SJSA1 (cell line): Measurements from ENCODE around the gene DNAJA3. TPM values are rescaled to one million over a fixed set of nuclear protein-coding genes. Genes with fewer than 3 reads are reported as not detected.

Experiments
- DNase-seq, 2 experiments: peaks; one replicate each; pipeline ENCODE4 v3.0.0-alpha.2; 2015 to 2020; ENCODE audit warnings: low spot score in 2 of 2, low read depth in 1 of 2
- H3K27ac ChIP-seq: fragments of 250-450 bp; sonication (Bioruptor Pico); 2 replicates; pipeline ENCODE4 v1.5.1; 2020; ENCODE audit warnings: mild to moderate bottlenecking, moderate library complexity
- H3K27me3 ChIP-seq: fragments of 250-450 bp; sonication (Bioruptor Pico); replicated peaks from 2 replicates; pipeline ENCODE4 v1.5.1; 2020; ENCODE audit warnings: mild to moderate bottlenecking, moderate library complexity
- H3K36me3 ChIP-seq: fragments of 250-450 bp; sonication (Bioruptor Pico); 2 replicates; pipeline ENCODE4 v1.5.1; 2020; ENCODE audit warnings: mild to moderate bottlenecking
- H3K4me1 ChIP-seq: fragments of 250-450 bp; sonication (Bioruptor Pico); replicated peaks from 2 replicates; pipeline ENCODE4 v1.6.1; 2021; ENCODE audit warnings: mild to moderate bottlenecking
- H3K4me3 ChIP-seq: fragments of 250-450 bp; sonication (Bioruptor Pico); 2 replicates; pipeline ENCODE4 v1.5.1; 2020; ENCODE audit warnings: mild to moderate bottlenecking
- H3K9me3 ChIP-seq: fragments of 250-450 bp; sonication (Bioruptor Pico); replicated peaks from 2 replicates; pipeline ENCODE4 v1.5.1; 2020; ENCODE audit warnings: mild to moderate bottlenecking
- total RNA-seq: library from RNA; depleted of rRNA; stranded (reverse); fragments of >200 nt; shearing (Covaris generic); gene quantifications from 2 replicates; pipeline ENCODE4 v1.2.3, GENCODE V29; 2014

Gene DNAJA3
- total RNA-seq, 1 experiment from 2014 or later, result 81.9 TPM

DNA sequence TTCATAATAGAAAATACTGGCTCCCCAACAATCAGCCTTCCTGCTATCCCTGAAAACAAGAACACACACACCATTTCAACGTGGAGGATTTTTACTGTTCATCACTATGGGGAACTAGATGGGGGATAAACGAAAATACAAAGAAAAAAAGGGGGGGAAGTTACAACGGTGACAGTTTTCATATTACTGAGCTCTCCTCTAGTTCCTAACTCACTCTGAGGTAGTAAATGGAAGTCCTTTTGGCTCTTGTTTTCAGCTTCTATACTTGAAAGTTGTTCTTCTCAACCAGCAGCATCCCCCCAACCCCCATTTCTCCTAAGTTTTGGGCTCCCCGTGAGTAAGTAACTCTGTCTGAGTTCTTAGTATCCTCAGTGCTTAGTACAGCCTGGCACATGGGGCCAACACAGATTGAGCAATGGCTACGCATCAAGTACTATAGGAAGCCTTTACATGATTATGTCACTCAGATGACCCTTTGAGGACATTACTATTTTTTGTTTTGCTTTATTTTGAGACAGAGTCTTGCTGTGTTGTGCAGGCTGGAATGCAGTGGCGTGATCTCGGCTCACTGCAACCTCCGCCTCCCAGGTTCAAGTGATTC is 5.1 kb upstream of the DNAJA3 start:
- Histone ChIP-seq H3K4me3 (no peak overlapping the region), H3K4me1 (peaks cover 22% of the 10 kb centered on the region), H3K36me3 (peaks cover 8% of the 10 kb centered on the region), H3K27me3 (no peaks in the 10 kb centered on the region), H3K9me3 (peaks cover 5% of the 10 kb centered on the region; the same call in 1 of the 2 replicates), H3K27ac (no peak overlapping the region)
- no peak for DNase-seq

DNA sequence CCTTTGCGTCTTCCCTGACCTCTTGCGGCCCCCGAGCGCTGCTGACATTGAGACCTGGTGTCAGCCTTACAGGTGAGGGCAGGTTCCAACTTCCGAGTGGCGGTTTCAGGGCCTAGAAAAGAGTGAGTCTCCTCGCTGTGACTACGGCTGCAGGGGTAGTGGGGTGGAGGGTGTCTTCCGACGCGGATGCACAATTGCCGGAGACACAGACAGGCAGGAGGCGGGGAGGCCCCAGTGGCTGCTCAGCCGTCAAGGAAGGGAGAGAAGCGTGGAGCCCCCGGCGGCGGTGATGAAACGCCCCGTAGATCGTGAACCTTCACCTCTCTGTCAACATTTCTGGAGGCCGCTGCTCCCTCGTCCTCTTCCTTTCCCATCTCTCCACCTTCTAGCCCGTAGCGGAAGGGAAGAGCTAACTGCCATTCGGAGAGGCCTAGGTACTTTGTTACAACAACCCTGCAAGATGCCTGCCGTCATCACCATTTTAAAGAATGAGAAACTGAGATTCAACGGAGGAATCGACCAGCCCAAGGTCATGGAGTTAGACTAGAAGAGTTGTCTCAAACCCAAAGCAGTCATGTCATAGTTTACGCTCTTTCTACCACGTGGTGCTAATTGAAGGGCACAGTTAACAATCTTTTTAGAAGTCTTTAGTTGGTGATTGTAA is 485 bp downstream of the DNAJA3 start:
- peaks cover 14% of the 10 kb centered on the region for H3K4me1 ChIP-seq
- no peak for DNase-seq
- H3K27ac ChIP-seq, result peak overlapping the region; percentile 88
- no peaks in the 10 kb centered on the region for H3K9me3 ChIP-seq
- peak overlapping the region; percentile 80 for H3K4me3 ChIP-seq
- H3K27me3 ChIP-seq, result no peaks in the 10 kb centered on the region
- peaks cover 37% of the 10 kb centered on the region for H3K36me3 ChIP-seq

DNA sequence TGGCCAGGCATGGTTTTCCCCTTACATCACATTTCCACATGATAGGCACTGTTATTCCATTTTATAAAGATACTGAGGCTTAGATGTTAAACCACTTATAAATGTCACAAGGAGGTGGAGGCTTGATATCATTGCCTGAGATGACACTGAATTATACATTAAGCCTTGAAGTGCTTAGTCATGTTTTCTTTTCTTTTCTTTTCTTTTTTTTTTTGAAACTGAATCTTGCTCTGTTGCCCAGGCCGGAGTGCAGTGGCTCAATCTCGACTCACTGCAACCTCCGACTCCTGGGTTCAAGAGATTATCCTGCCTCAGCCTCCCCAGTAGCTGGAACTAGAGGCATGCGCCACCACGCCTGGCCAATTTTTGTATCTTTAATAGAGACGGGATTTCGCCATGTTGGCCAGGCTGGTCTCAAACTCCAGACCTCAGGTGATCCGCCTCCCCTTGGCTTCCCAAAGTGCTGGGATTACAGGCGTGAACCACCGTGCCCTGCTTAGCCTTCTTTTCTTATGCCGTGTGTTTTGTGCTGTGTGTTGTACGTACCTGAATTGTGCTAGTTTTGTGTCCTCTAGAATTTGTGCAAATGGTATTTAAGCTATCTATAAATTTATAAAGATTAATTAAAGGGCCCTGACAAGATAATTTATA is 1.2 kb downstream of the DNAJA3 start:
- no peak for DNase-seq
- Histone ChIP-seq H3K4me3 (peak overlapping the region; percentile 80), H3K9me3 (no peaks in the 10 kb centered on the region), H3K36me3 (peaks cover 43% of the 10 kb centered on the region), H3K27me3 (no peaks in the 10 kb centered on the region), H3K27ac (no peak overlapping the region), H3K4me1 (peaks cover 14% of the 10 kb centered on the region)

DNA sequence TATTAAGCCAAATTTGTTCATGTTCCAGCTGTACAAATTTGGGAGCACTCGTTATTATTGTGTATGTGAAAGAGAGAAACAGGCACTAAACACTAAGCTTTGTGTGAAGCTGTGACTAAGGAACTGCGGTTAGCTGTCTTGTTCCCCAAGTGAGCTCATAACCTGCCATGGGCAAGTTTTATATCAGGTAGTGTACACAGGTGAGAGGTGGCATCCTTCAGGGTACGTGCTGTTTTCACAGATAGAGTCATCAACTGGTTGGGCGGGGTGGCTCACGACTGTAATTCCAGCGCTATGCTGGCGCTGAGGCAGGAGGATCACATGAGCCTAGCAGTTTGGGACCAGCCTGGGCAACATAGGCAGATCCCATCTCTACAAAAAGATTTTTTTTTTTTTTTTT is 2.8 kb downstream of the DNAJA3 start:
- Histone ChIP-seq H3K4me1 (peaks cover 14% of the 10 kb centered on the region), H3K4me3 (no peak overlapping the region), H3K27ac (no peak overlapping the region), H3K27me3 (no peaks in the 10 kb centered on the region), H3K36me3 (peaks cover 55% of the 10 kb centered on the region), H3K9me3 (no peaks in the 10 kb centered on the region)
- DNase-seq, result no peak

DNA sequence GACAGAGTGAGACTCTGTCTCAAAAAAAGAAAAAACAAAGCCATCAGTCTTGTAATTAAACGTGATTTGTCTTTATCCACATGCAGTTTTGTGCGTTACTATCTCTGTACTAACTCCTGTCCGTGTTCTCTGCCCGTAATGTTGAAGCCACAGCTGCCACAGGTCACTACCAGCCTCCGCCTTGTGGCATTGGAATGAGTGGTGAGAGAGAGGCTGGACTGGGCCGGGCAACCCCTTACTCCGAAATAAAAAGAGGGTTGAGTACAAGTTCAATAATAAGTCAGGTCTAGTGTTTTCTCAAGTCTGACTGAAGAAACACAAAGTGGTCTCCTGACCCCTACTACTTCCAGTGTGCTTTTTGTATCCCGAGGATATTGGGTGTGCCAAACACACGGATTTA is 5.4 kb downstream of the DNAJA3 start:
- Histone ChIP-seq H3K27me3 (no peaks in the 10 kb centered on the region), H3K4me3 (no peak overlapping the region), H3K4me1 (peaks cover 8% of the 10 kb centered on the region), H3K27ac (no peak overlapping the region), H3K36me3 (peaks cover 74% of the 10 kb centered on the region), H3K9me3 (no peaks in the 10 kb centered on the region)
- DNase-seq, result no peak

DNA sequence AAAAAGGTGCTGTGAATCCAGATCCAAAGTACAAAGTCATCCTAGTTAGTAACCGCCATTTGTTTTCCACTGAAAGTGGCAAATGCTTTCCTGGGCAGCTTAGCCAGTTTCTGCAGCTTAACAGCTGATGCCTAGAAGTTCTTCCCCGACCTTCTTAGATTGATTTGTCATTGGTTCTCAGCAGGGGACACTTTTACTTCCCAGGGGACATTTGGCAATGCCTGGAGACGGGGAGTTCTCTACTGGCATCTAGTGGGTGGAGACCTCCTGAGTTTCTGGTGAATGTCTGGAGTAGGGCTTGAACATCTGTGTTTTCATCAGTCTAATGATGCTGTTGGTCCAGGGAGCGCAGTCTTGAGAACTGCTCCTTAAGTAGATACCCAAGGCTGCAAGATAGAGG is 7.6 kb downstream of the DNAJA3 start:
- H3K36me3 ChIP-seq, result peaks cover 78% of the 10 kb centered on the region
- H3K9me3 ChIP-seq, result no peaks in the 10 kb centered on the region
- H3K4me3 ChIP-seq, result no peak overlapping the region
- no peaks in the 10 kb centered on the region for H3K4me1 ChIP-seq
- no peak for DNase-seq
- no peak overlapping the region for H3K27ac ChIP-seq
- no peaks in the 10 kb centered on the region for H3K27me3 ChIP-seq

DNA sequence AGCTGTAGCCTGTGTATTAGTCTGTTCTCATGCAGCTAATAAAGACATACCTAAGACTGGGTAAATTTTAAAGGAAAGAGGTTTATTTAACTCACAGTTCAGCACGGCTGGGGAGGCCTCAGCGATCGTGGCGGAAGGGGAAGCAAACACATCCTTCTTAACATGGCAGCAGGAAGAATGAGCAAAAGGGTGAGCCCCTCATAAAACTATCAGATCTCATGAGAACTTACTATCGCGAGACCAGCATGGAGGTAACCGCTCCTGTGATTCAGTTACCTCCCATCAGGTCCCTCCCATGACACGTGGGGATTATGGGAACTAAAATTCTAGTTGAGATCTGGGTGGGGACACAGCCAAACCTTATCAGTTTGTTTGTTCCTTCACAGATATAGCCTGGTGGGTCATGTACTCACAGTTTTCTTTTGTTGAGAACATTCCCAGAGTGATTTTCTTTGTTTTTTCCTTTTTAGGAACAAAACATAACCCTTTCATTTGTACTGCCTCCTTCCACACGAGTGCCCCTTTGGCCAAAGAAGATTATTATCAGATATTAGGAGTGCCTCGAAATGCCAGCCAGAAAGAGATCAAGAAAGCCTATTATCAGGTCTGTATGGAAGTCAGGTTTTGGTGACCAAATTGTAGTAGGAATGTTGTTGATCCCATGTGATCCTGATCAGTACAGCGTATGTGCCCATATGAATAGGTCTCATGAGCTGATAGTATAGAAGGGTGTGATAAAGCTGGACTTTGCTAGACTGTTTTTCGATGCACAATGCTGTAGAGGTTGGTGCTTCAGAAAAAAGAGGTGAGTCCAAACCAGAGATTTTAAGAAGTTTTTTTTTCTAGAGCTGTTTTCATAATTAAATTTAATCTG is 8.5 kb downstream of the DNAJA3 start:
- no peaks in the 10 kb centered on the region for H3K9me3 ChIP-seq
- peaks cover 81% of the 10 kb centered on the region for H3K36me3 ChIP-seq
- H3K4me3 ChIP-seq, result no peak overlapping the region
- H3K4me1 ChIP-seq, result no peaks in the 10 kb centered on the region
- H3K27me3 ChIP-seq, result no peaks in the 10 kb centered on the region
- no peak overlapping the region for H3K27ac ChIP-seq
- no peak for DNase-seq

DNA sequence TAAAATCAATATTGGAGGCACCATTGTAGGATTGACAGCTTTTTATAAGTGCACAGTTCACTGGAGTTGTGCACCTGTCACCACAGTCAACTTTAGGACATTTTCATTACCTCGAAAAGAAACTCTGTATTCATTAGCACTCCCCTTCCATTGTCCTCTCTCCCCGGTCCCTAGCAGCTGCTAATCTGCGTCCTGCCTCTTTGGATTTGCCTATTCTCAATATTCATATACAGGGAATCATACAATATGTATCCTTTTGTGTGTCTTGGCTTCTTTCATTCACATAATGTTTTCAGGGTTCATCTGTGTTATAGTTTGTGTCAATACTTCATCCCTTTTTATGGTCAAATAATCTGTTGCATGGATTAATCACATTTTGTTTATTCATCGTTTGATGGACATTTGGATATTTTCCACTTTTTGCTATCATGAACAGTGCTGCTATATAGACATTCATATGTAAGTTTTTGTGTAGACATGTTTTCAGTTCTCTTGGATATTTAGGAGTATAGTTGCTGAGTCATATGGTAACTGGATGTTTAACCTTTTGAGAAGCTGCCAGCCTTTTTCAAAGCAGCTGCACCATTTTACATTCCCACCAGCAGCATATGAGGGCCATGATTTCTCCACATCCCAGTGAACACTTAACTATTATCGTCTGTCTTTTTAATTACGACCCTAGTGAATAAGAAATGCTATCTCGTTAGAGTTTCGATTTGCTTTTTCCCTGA is 9.8 kb downstream of the DNAJA3 start:
- DNase-seq, result no peak
- no peak overlapping the region for H3K4me3 ChIP-seq
- peaks cover 89% of the 10 kb centered on the region for H3K36me3 ChIP-seq
- H3K4me1 ChIP-seq, result no peaks in the 10 kb centered on the region
- H3K27me3 ChIP-seq, result no peaks in the 10 kb centered on the region
- no peak overlapping the region for H3K27ac ChIP-seq
- H3K9me3 ChIP-seq, result no peaks in the 10 kb centered on the region

DNA sequence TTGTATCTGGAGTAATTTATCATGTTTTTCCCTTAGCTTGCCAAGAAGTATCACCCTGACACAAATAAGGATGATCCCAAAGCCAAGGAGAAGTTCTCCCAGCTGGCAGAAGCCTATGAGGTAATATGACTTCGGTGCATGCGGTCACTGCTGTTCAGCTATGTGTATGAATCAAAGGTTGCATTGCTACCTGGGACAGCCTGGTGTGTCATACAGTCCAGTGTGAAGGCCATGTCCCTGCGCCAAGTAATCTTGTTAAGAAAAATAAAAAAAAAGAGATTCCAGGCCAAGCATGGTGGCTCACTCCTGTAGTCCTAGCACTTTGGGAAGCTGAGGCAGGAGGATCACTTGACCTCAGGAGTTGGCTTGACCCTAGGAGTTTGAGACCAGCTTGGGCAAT is 11.7 kb downstream of the DNAJA3 start:
- DNase-seq, result no peak
- no peak overlapping the region for H3K27ac ChIP-seq
- no peak overlapping the region for H3K4me3 ChIP-seq
- H3K9me3 ChIP-seq, result no peaks in the 10 kb centered on the region
- H3K27me3 ChIP-seq, result no peaks in the 10 kb centered on the region
- no peaks in the 10 kb centered on the region for H3K4me1 ChIP-seq
- H3K36me3 ChIP-seq, result peaks cover 94% of the 10 kb centered on the region

DNA sequence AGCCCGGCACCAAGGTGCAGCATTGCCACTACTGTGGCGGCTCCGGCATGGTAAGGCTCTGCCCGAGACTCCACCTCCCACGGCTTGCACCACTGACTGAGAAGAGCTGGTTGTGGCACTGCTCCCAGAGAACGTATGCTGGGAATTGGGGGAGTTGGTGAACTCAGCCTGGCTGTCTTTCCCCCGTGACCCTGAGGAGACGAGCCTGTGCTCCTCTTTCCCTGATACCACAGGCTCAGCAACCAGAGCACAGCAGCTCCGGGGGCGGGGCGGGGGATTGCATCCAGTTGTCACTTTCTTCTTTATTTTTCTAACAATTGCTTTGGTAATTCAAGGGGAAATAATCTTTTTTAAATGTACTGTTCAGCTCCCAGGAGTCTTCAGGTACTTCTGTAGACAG is 16.7 kb downstream of the DNAJA3 start:
- no peaks in the 10 kb centered on the region for H3K27me3 ChIP-seq

DNA sequence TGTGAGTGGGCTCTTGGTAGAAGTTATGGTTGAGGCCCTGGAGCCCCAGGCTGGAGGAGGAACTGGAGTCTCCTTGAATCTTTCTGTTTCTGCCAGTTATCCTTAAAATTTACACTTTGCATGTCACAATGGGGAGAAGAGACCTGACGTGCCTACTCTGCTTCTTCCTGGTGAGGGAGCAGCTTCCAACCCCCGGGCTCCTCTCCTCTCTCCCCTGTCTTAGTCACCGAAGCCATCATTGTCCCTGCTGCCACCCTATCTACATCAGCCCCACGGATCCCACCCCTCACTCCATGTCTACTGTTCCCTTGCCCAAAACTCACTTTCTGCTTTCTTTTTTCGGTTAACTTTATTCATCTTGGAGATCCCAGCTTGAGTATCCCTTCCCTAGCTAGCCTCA is 17.6 kb downstream of the DNAJA3 start:
- no peak overlapping the region for H3K4me3 ChIP-seq
- no peak overlapping the region for H3K27ac ChIP-seq
- peaks cover 93% of the 10 kb centered on the region for H3K36me3 ChIP-seq
- no peaks in the 10 kb centered on the region for H3K4me1 ChIP-seq
- no peak for DNase-seq
- no peaks in the 10 kb centered on the region for H3K9me3 ChIP-seq
- H3K27me3 ChIP-seq, result no peaks in the 10 kb centered on the region

More for the DNA sequence above, 16.7 kb downstream of the DNAJA3 start:
- Histone ChIP-seq H3K4me1 (no peaks in the 10 kb centered on the region), H3K36me3 (peaks cover 96% of the 10 kb centered on the region), H3K4me3 (no peak overlapping the region), H3K9me3 (no peaks in the 10 kb centered on the region), H3K27ac (no peak overlapping the region)
- DNase-seq, result no peak

DNA sequence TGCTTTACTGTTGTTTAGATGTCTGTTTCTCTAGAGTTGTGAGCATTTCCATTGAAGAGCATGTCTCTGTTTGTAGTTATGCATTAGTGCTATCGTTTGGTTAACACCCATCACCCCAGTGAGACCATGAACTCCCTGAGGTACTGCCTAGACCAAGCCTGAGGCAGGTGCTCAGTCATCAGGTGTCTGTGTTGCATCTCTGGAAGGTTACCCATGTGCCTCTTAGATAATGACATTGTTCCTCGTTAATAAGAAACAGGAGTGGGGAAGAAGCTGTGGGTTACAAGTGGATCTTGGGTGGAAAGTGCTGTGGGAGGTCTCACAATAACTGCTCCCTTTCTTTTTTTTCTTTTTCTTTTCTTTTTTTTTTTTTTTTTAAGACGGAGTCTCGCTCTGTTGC is 18.3 kb downstream of the DNAJA3 start:
- Histone ChIP-seq H3K36me3 (peaks cover 94% of the 10 kb centered on the region), H3K4me3 (no peak overlapping the region), H3K27me3 (no peaks in the 10 kb centered on the region), H3K27ac (no peak overlapping the region), H3K9me3 (no peaks in the 10 kb centered on the region), H3K4me1 (no peaks in the 10 kb centered on the region)
- DNase-seq, result no peak

DNA sequence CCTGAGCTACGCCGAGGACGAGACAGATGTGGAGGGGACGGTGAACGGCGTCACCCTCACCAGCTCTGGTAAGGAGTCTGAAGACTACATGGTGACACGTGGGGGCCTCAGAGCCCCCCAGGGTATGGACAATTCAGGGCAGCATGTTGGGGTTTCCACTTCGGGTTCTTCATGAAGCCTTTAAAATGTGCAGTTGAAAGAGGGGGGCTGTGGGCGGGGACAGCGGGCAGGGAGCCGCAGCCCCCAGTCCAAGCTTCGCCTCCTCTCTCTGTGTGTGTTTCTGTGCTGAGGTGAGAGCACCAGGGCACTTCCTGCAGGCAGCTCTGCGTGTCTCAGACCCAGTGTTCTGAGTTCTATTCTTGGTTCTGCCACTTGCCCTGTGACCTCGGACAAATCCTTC is 24.8 kb downstream of the DNAJA3 start:
- DNase-seq, result no peak
- Histone ChIP-seq H3K9me3 (no peaks in the 10 kb centered on the region), H3K4me3 (no peak overlapping the region), H3K36me3 (peaks cover 85% of the 10 kb centered on the region), H3K27ac (no peak overlapping the region), H3K4me1 (no peaks in the 10 kb centered on the region), H3K27me3 (no peaks in the 10 kb centered on the region)
